ENCODE measurements around the gene HFM1.

Gene HFM1

DNA sequence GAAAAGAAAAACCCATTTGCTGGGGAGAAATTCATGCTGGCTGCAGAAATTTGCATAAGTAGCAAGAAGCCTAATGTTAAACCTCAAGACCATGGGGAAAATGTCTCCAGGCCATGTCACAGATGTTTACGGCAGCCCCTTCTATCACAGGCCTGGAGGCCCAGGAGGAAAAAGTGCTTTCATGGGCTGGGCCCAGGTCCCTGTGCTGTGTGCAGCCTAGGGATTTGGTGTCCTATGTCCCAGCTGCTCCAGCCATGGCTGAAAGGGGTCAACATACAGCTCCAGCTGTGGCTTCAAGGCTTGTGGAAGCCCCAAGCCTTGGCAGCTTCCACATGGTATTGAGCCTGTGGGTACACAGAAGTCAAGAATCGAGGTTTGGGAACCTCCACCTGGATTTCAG, 93.0 kb downstream of the HFM1 start:
- ATAC-seq, result no peak
- TF ChIP-seq RARB (CRISPR knock-in tag; IDR thresholded peaks at IDR 0.05), result no peak
- no peak for TF ChIP-seq ISL1 (CRISPR knock-in tag; IDR thresholded peaks at IDR 0.05)
- TF ChIP-seq GLIS3 (CRISPR knock-in tag; IDR thresholded peaks at IDR 0.05), result no peak
- no peak for TF ChIP-seq ESRRG (CRISPR knock-in tag; IDR thresholded peaks at IDR 0.05)
- no peak for TF ChIP-seq ZNF70 (CRISPR knock-in tag; IDR thresholded peaks at IDR 0.05)
- no peak for TF ChIP-seq PPARA (CRISPR knock-in tag; IDR thresholded peaks at IDR 0.05; ENCODE audit: borderline replicate concordance)
- no peak for TF ChIP-seq OSR1 (CRISPR knock-in tag; IDR thresholded peaks at IDR 0.05)
- TF ChIP-seq ZNF565 (CRISPR knock-in tag; conservative IDR thresholded peaks at IDR 0.05; ENCODE audit: low read depth), result no peak
- TF ChIP-seq POU6F1 (CRISPR knock-in tag; IDR thresholded peaks at IDR 0.05; ENCODE audit: borderline replicate concordance, low read depth), result no peak
- TF ChIP-seq SNAI2 (CRISPR knock-in tag; IDR thresholded peaks at IDR 0.05), result no peak
- no peak for TF ChIP-seq TCF4 (CRISPR knock-in tag; IDR thresholded peaks at IDR 0.05; ENCODE audit: borderline replicate concordance)
- TF ChIP-seq CSDC2 (CRISPR knock-in tag; IDR thresholded peaks at IDR 0.05), result no peak
- TF ChIP-seq TSHZ2 (CRISPR knock-in tag; IDR thresholded peaks at IDR 0.05), result no peak
- TF ChIP-seq TOX (CRISPR knock-in tag; IDR thresholded peaks at IDR 0.05; ENCODE audit: borderline replicate concordance), result no peak
- TF ChIP-seq, protein P1, sequence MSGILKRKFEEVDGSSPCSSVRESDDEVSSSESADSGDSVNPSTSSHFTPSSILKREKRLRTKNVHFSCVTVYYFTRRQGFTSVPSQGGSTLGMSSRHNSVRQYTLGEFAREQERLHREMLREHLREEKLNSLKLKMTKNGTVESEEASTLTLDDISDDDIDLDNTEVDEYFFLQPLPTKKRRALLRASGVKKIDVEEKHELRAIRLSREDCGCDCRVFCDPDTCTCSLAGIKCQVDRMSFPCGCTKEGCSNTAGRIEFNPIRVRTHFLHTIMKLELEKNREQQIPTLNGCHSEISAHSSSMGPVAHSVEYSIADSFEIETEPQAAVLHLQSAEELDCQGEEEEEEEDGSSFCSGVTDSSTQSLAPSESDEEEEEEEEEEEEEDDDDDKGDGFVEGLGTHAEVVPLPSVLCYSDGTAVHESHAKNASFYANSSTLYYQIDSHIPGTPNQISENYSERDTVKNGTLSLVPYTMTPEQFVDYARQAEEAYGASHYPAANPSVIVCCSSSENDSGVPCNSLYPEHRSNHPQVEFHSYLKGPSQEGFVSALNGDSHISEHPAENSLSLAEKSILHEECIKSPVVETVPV (CRISPR knock-in tag; IDR thresholded peaks at IDR 0.05), result no peak
- TF ChIP-seq ZC3H10 (CRISPR knock-in tag; IDR thresholded peaks at IDR 0.05), result no peak

DNA sequence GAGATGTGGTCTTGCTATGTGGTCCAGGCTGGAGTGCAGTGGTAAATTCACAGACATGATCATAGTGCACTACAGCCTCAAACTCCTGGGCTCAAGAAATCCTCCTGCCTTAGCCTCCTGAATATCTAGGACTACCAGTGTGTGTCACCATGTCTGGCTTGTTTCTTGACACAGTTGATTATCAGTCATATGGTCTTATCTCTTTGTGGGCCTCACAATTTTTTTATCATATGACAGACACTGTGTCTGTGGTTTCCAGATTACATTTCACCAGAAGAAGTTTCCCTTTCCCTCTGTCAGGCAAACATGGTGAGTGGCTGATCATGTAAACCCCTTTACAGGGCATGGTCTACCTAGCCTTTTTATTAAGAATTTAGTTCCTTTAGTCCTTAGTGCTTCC, 96.1 kb downstream of the HFM1 start:
- no peak for ATAC-seq
- TF ChIP-seq GLIS3 (CRISPR knock-in tag; IDR thresholded peaks at IDR 0.05), result no peak

DNA sequence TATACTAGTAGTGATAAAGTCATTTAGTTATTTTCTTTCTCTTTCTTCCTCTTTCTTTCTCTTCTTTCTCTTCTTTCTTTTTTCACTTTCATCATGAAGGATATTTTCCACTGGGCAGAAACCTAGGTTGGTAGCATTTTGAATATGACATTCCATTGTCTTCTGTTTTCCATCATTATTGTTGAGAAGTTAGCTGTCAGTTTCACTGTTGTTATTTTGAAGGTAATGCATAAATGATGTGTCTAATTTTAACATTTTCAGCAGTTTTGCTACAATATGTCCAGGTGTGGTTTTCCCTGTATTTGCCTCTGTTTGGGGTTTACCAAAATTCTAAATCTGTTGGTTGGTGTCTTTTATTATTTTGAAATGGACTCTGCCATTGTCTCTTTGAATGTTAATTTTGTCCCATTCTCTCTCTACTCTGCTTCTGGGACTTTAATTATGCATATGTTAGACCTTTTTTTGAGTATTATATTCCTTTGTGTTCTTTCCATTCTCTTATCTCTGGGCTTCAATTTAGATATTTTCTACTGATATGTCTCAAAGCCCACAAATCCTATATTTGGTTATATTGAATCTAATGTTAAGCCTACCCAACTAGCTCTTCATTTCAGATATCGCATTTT, 96.7 kb downstream of the HFM1 start:
- ATAC-seq, result no peak
- TF ChIP-seq BACH2 (CRISPR knock-in tag; IDR thresholded peaks at IDR 0.05; ENCODE audit: borderline replicate concordance) (no peak), POU6F1 (CRISPR knock-in tag; IDR thresholded peaks at IDR 0.05; ENCODE audit: borderline replicate concordance, low read depth) (no peak), CSDC2 (CRISPR knock-in tag; IDR thresholded peaks at IDR 0.05) (no peak), ZC3H10 (CRISPR knock-in tag; IDR thresholded peaks at IDR 0.05) (no peak), TSHZ2 (CRISPR knock-in tag; IDR thresholded peaks at IDR 0.05) (no peak), TCF4 (CRISPR knock-in tag; IDR thresholded peaks at IDR 0.05; ENCODE audit: borderline replicate concordance) (no peak), ZFP3 (CRISPR knock-in tag; IDR thresholded peaks at IDR 0.05) (no peak), ESRRG (CRISPR knock-in tag; IDR thresholded peaks at IDR 0.05) (no peak), ZNF70 (CRISPR knock-in tag; IDR thresholded peaks at IDR 0.05) (no peak), SNAI2 (CRISPR knock-in tag; IDR thresholded peaks at IDR 0.05) (no peak), OSR1 (CRISPR knock-in tag; IDR thresholded peaks at IDR 0.05) (no peak), PPARA (CRISPR knock-in tag; IDR thresholded peaks at IDR 0.05; ENCODE audit: borderline replicate concordance) (no peak), ZNF8 (CRISPR knock-in tag; IDR thresholded peaks at IDR 0.05) (no peak), ISL1 (CRISPR knock-in tag; IDR thresholded peaks at IDR 0.05) (no peak), ARNTL (CRISPR knock-in tag; IDR thresholded peaks at IDR 0.05; ENCODE audit: borderline replicate concordance, low read depth) (no peak), RARB (CRISPR knock-in tag; IDR thresholded peaks at IDR 0.05) (no peak), ZNF565 (CRISPR knock-in tag; conservative IDR thresholded peaks at IDR 0.05; ENCODE audit: low read depth) (no peak), ZFP30 (CRISPR knock-in tag; IDR thresholded peaks at IDR 0.05) (no peak), GLIS3 (CRISPR knock-in tag; IDR thresholded peaks at IDR 0.05) (no peak)
- TF ChIP-seq, protein P1 (CRISPR knock-in tag; IDR thresholded peaks at IDR 0.05), result no peak
